Effector CD8-positive, alpha-beta T cell (primary cell): ENCODE data around the gene RASGRF1.
"Not testable (repeated sequence)": the region's sequence is repeated elsewhere in the genome, so short reads cannot be mapped to it uniquely, and the experiment has no call there.

Experiments
- DNase-seq: peaks from one replicate; lab custom pipeline; 2025; lab: John Stamatoyannopoulos, UW

The RASGRF1 gene

GRCh38 chr15:79036323-79036722 lies 54.3 kb downstream of the RASGRF1 start:
- DNase-seq: no peak

DNA sequence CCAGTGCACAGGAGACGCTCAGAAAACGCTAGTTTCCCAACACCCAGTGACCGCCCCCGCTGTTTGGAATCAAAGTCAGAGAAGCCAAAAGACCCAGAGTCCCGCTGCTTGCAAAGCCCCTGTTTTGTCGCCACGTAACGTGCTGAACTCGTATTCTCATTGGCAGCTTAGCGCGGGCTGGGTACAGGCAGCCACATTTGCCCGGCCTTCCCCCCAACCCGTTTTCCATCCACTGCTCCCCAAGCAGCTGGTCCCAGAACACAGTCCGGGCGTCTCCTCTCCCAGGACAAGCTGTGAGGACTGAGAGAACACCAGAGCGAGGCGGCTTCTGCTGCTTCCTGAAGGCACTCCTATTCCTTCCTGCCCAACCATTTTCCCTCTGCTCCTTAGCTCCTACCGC lies 54.8 kb downstream of the RASGRF1 start:
- DNase-seq: no peak

GRCh38 chr15:79035111-79035601 lies 55.4 kb downstream of the RASGRF1 start:
- no peak for DNase-seq

- no peak for DNase-seq
Observed at GRCh38 chr15:79034284-79034683, 56.3 kb downstream of the RASGRF1 start.

DNA sequence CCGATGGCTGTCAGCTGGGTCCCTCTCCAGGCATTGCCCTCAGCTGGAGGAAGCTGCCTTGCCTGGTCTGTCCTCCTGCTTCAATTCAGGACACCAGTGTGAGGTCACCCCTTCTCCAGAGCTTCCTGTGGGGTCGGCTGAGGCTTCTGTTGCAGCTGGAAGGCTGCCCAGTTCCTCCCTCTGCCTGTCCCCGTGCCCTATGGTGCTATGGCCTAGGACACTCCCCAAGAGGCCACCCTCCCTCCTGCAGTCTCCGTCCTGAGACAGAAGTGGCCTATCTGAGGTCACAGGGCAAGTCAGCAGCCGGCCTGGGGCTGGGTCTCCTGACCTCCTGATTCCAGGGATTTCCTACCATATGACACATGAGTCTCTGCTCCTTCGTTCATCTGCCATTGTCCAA lies 57.9 kb downstream of the RASGRF1 start:
- DNase-seq: no peak

GRCh38 chr15:79031821-79032220 lies 58.8 kb downstream of the RASGRF1 start:
- no peak for DNase-seq

- no peak for DNase-seq
Observed at GRCh38 chr15:79031201-79031600, 59.4 kb downstream of the RASGRF1 start.

GRCh38 chr15:79030470-79030869 lies 60.1 kb downstream of the RASGRF1 start:
- no peak for DNase-seq

DNA sequence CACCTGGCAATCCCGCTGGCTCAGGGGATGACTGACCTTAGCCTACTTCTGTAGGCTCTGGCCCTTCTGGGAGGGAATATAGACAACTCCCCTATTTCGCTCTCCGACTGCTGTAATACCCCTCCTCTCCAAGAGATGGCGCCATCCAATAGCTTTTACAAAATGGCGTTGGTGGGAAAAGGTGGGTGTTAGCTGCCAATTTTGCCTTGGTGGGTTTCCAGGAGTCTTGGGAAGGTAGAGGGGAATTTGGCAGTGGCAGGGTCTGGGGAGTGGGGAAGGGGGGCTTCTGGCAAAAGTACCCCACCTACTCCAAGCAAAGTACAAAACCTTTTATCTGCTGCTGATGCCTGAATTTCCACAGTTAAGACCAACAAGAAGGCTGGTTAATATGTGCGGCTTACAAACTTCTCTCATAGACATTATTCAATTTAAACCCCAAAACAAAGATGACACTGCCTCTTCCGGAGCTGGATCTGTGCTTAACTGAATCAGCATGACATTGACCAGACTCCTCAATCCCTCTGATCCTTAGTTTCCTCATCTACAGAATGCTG lies 62.1 kb downstream of the RASGRF1 start:
- no peak for DNase-seq

DNA sequence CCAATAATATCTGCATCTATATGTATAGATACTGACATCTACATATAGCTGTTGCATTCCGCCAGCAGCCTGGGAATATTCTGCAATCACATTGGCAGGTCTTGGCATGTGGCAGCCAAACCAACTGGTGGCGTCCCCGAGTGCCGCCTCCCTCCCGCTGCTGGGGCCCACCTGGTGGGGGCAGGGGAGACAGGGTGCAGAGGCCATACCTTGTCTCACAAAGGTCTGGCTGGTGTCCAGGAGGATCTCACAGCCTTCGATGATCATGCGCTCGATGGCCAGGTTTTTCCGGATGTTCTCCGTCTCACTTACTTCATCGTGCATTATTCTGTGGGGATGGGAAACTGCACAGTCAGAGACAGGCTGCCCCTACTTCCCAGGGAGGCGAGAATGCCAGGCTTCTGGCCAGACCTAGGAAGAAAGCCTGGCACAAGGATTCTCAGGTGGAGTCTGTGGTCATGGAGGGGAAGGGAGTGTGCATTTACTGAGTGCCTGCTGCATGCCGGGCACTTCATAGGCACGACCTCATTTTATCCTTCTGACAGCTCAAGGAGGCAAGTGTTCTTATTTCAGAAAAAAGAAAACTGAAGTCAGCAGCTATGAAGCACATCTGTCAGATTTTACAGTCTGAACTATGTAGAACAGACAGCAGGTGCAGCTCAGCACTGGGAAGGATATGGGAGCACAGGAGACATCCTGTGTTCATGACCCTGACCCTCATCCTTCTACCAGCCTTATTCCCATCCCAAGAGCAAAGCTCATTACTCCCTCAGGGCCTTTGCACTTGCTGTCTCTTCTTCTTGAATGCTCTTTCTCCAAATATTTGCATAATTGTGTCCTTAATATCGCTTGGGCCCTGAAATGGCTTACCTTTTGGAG lies 62.8 kb downstream of the RASGRF1 start:
- DNase-seq: no peak

DNA sequence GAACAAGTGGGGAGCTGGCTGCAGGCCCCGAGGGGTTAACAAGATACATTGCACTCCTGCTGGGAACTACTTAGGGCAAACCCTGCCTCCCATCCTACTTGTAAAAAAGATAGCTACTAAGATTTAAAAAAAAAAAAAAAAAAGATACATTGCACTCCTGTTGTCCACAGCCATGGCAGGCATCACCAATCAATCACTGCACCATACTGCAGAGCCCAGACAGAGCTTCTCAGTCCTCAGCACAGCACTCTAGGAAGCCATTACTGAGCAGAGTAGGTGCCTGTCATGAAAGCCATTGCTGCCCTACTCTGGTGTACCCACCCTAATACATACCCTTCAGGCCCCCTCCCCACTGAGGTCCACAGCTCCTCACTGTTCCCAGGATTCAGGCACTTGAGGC lies 64.8 kb downstream of the RASGRF1 start:
- DNase-seq: no peak

GRCh38 chr15:79025201-79025600 lies 65.4 kb downstream of the RASGRF1 start:
- DNase-seq: no peak

GRCh38 chr15:79024493-79024892 lies 66.1 kb downstream of the RASGRF1 start:
- DNase-seq: not testable (repeated sequence)

- no peak for DNase-seq
Observed at GRCh38 chr15:79023918-79024317, 66.7 kb downstream of the RASGRF1 start.

DNA sequence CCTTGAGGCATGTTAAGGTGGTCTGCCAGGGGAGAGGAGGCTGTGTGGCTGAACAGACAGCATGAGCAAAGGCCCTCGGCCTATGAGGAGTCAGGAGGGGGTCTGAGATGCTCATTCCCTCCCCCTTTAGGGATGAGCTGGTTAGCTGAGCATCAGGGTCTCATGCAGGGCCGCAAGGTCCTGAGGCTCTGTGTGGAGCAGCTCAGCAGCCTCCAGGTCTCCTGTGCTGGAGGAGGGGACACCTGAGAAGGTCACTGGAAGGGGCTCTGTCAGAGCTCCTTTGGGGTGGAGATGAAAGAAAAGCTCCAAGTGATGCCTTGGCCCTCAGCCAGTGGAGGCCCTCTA lies 67.1 kb downstream of the RASGRF1 start:
- no peak for DNase-seq

DNA sequence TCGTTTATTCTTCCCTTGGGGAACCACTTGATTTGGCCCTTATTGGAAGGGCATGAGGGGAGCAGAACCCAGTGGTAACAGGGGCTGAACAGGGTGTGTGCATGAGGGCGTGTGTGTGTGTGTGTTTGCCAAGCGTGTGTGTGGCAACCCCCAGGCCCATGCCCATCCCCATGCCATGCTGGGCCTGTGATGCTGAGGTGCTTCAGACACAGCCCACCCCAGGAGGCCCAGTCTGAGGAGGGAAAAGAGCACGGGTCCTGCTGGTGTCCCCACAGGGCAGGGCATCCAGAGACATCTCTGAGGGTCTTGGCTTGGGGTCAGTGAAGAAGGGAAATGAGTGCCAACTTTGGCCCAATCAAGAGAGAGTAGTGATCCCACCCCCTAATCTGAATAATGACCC lies 71.6 kb downstream of the RASGRF1 start:
- DNase-seq: no peak

- no peak for DNase-seq
Observed at GRCh38 chr15:79017953-79018352, 72.6 kb downstream of the RASGRF1 start.

DNA sequence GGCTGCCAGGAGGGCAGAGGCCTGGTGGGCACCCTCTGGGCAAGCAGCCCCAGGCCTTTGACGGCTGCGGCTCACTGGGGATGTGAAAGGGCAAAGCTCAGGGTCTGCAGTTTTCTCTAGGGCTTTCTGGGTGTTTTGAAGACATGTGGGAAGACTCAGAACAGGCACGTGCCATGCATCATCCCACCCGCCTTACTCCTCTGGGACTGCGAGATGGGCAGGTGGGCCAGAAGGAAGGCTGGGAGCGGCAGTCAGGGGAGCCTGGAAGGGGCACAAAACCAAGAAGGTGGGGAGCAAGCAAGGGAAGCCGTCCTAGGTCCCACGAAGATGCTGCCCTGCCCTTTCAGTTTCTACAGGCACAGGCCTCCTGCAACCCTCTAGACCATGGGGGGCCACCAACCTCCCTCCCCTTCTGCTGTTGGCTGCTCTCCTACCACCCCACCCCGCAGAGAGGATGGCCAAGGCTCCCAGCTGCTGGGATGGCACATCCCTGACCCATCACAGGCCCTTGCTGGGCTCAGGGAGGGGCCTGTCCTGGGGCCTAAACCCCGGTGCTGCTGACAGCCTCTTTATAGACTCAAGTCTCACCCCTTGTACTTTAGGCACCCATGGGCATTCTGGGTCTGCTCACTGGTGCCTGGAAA lies 73.9 kb downstream of the RASGRF1 start:
- DNase-seq: no peak

DNA sequence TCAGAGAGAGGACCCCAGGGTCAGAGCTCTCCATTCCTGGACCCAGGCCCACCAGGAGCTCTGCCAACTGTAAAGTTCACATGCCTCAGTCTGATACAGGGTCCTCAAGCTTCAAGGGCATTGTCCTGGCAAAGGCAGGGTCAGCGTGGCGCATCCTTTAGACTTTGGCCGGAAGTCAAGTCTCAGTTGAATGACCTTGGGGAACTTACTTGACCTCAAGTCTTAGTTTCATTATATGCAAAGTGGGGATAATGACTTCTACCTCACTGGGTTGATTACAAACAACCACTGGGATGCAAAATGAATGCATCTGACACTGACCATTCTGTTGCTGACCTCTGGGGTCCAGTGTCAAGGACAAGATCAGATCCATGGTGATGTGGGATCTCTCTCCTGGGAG lies 75.2 kb downstream of the RASGRF1 start:
- no peak for DNase-seq

- no peak for DNase-seq
Observed at GRCh38 chr15:79010278-79010677, 80.3 kb downstream of the RASGRF1 start.

DNA sequence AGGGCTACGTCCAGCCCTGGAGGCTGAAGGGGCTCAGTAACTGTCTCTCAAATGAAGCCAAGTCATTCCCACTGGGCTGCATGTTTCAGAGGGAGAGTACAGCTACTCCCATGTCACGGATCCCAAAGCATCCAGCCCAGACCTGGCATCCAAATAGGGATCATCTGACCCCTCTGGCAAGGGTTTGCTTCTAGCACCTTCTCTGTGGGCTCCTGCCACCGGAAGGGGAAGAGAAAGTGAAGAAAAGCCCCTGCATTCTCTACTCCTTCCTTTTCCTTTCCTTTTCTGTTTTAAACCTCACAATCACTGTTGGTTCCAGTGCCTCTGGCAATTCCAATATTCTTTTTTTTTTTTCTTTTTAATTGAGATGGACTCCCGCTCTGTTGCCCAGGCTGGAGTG lies 81.2 kb downstream of the RASGRF1 start:
- DNase-seq: no peak

DNA sequence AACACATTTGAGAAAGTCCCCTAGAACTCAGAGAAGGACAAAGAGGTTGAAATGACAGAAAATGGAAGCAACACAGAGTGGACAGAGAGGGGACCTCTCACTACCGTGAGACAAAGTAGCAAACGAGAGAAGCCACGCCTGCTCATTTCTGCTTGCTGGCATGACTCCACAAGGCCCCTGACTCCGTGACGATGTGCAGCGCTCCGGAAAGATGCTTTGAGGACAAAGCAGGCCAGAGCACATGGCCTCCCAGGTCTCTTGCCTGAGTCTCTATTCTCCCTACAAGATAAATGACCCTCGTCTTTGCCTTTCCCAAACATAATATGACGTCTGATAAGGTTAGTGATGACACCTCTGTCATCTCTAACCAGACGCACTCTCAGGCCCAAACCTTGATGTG lies 81.9 kb downstream of the RASGRF1 start:
- DNase-seq: no peak

GRCh38 chr15:79007066-79007465 lies 83.5 kb downstream of the RASGRF1 start:
- DNase-seq: no peak
